Esophagus squamous epithelium (tissue), 4 donors: Measurements from ENCODE around the gene DYNC1I2.

ENCODE experiments used
- CTCF ChIP-seq, 6 experiments: fragments of 450-650 bp in 4 of 6; fragments of 200-600 bp in 2 of 6; sonication (generic) in 2 of 6; IDR thresholded peaks; one replicate each; pipeline ENCODE4 v1.5.1; 2016 to 2019; ENCODE audit warnings: antibody characterized with exemption in 6 of 6, mild to moderate bottlenecking in 4 of 6, moderate library complexity in 4 of 6
- POLR2A ChIP-seq, 4 donors: fragments of 450-650 bp; IDR thresholded peaks; one replicate each; pipeline ENCODE4 v1.6.1; 2017; ENCODE audit warnings: antibody characterized with exemption in 4 of 4, mild to moderate bottlenecking in 4 of 4, moderate library complexity in 3 of 4

GRCh38 chr2:171742760-171743159, 55.5 kb downstream of the DYNC1I2 start:
- no peak for TF ChIP-seq CTCF (IDR thresholded peaks at IDR 0.05)
- TF ChIP-seq POLR2A (IDR thresholded peaks at IDR 0.05): no peak
